ENCODE measurements around the gene NUDT4. TPM values are rescaled to one million over a fixed set of nuclear protein-coding genes. Genes with fewer than 3 reads are reported as not detected.
"Not testable (repeated sequence)": the region's sequence is repeated elsewhere in the genome, so short reads cannot be mapped to it uniquely, and the experiment has no call there.

NUDT4 gene
- total and polyA plus RNA-seq, 4 donors: 112 to 179 (median 124) TPM

GRCh38 chr12:93422050-93422449, 44.3 kb downstream of the NUDT4 start:
- no peak overlapping the region for H3K4me3 ChIP-seq (ENCODE audit: low read depth, low read length)
- no peaks in the 10 kb centered on the region for H3K36me3 ChIP-seq (ENCODE audit: control insufficient read depth, insufficient read depth, low read length)
- H3K27me3 ChIP-seq (ENCODE audit: control insufficient read depth, insufficient read depth, low read length): no peaks in the 10 kb centered on the region
- no peak for DNase-seq (ENCODE audit: low read depth in 4 of 6, low spot score in 6 of 6)
- H3K9me3 ChIP-seq (ENCODE audit: control insufficient read depth, insufficient read depth, low read length): no peaks in the 10 kb centered on the region
- WGBS (ENCODE audit: insufficient coverage): no CpG with 5 or more reads among the region's 2 CpGs
- H3K27ac ChIP-seq (ENCODE audit: low read depth, low read length): no peak overlapping the region
- no peaks in the 10 kb centered on the region for H3K4me1 ChIP-seq (ENCODE audit: control insufficient read depth, insufficient read depth, low read length)

DNA sequence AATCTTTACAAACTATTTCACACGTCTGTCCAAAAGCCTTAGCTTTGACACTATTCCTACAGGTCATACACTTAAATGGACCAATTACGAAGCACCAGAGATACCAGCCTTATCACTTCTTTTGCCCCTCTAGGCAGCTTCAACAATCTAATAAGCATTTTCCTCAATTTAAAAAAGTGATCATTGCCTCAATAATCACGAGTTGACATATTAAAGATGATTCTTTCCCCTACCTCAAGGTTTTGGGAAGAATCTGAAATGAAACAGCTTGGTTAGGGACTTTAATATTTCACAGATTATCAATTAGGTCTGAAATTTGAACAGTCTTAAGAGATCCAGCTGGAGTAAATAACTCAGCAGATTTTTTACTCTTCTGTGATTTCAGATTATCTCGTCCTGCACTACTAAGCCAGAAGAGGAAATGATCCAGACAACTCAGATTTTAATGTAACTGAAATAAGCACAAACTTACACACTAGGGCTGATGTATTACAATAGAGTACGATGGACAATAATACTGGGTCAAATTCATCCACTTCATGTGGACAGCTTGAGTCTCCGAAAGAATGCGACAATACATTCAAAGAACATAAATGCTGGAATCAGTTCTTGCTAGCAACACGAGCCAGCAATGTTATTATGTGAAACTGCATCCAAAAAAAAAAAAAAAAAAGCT, 48.1 kb downstream of the NUDT4 start:
- no peaks in the 10 kb centered on the region for H3K9me3 ChIP-seq (ENCODE audit: control insufficient read depth, insufficient read depth, low read length)
- H3K27me3 ChIP-seq (ENCODE audit: control insufficient read depth, insufficient read depth, low read length): no peaks in the 10 kb centered on the region
- H3K36me3 ChIP-seq (ENCODE audit: control insufficient read depth, insufficient read depth, low read length): no peaks in the 10 kb centered on the region
- H3K27ac ChIP-seq (ENCODE audit: low read depth, low read length): no peak overlapping the region
- no peaks in the 10 kb centered on the region for H3K4me1 ChIP-seq (ENCODE audit: control insufficient read depth, insufficient read depth, low read length)
- peak in 1 of 6 donors; percentile 21 for DNase-seq (ENCODE audit: low read depth in 4 of 6, low spot score in 6 of 6)
- no peak overlapping the region for H3K4me3 ChIP-seq (ENCODE audit: low read depth, low read length)
- WGBS (ENCODE audit: insufficient coverage): 79% methylated on average over 2 of the region's 8 CpGs

DNA sequence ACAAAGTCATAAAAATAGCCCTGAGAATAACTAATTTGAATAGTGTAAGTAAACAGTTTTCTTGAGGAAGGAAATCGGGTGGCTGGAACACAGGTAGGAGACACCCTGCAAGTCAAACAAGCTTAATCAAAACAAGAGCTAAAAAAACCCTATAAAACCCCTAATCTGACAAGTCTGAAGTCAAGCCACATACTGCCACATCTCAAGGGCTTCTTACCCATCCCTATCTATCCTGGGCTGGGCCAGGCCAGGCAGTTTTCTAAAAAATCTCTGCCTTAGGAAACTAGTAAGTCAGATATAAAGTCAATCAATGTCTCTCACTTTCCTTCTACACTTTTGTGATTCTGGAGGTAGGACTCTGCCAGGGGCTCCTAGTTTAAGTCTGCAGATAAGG, 48.7 kb downstream of the NUDT4 start:
- Histone ChIP-seq H3K4me1 (ENCODE audit: control insufficient read depth, insufficient read depth, low read length) (no peaks in the 10 kb centered on the region), H3K27ac (ENCODE audit: low read depth, low read length) (no peak overlapping the region)

GRCh38 chr12:93427779-93428564, 50.2 kb downstream of the NUDT4 start:
- Histone ChIP-seq H3K36me3 (ENCODE audit: control insufficient read depth, insufficient read depth, low read length) (no peaks in the 10 kb centered on the region), H3K27me3 (ENCODE audit: control insufficient read depth, insufficient read depth, low read length) (no peaks in the 10 kb centered on the region), H3K9me3 (ENCODE audit: control insufficient read depth, insufficient read depth, low read length) (no peaks in the 10 kb centered on the region), H3K27ac (ENCODE audit: low read depth, low read length) (no peak overlapping the region), H3K4me3 (ENCODE audit: low read depth, low read length) (no peak overlapping the region), H3K4me1 (ENCODE audit: control insufficient read depth, insufficient read depth, low read length) (no peaks in the 10 kb centered on the region)
- no peak for DNase-seq (ENCODE audit: low read depth in 4 of 6, low spot score in 6 of 6)
- 90% methylated on average over 3 of the region's 5 CpGs for WGBS (ENCODE audit: insufficient coverage)

More for the DNA sequence above, 48.7 kb downstream of the NUDT4 start:
- H3K27me3 ChIP-seq (ENCODE audit: control insufficient read depth, insufficient read depth, low read length): no peaks in the 10 kb centered on the region
- no peak for DNase-seq (ENCODE audit: low read depth in 4 of 6, low spot score in 6 of 6)
- H3K36me3 ChIP-seq (ENCODE audit: control insufficient read depth, insufficient read depth, low read length): no peaks in the 10 kb centered on the region
- no peaks in the 10 kb centered on the region for H3K9me3 ChIP-seq (ENCODE audit: control insufficient read depth, insufficient read depth, low read length)
- WGBS (ENCODE audit: insufficient coverage): no CpG with 5 or more reads among the region's 1 CpG
- no peak overlapping the region for H3K4me3 ChIP-seq (ENCODE audit: low read depth, low read length)

DNA sequence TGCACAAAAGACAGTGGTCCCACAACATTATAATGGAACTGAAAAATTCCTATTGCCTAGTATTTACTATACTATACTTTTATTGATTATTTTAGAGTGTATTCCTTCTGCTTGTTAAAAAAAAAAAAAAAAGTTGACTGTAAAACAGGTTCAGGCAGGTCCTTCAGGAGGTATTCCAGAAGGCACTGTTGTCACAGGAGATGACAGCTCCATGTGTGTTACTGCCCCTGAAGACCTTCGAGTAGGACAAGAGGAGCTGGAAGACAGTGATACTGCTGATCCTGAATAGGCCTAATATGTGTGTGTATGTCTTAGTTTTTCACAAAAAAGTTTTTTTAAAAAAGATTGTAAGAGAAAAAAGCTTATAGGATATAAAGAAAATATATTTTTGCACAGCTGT, 51.7 kb downstream of the NUDT4 start:
- WGBS (ENCODE audit: insufficient coverage): 67% methylated on average over 1 of the region's 1 CpG
- Histone ChIP-seq H3K9me3 (ENCODE audit: control insufficient read depth, insufficient read depth, low read length) (no peaks in the 10 kb centered on the region), H3K36me3 (ENCODE audit: control insufficient read depth, insufficient read depth, low read length) (no peaks in the 10 kb centered on the region), H3K4me1 (ENCODE audit: control insufficient read depth, insufficient read depth, low read length) (no peaks in the 10 kb centered on the region), H3K27ac (ENCODE audit: low read depth, low read length) (no peak overlapping the region), H3K4me3 (ENCODE audit: low read depth, low read length) (no peak overlapping the region), H3K27me3 (ENCODE audit: control insufficient read depth, insufficient read depth, low read length) (no peaks in the 10 kb centered on the region)
- no peak for DNase-seq (ENCODE audit: low read depth in 4 of 6, low spot score in 6 of 6)

GRCh38 chr12:93429852-93430251, 52.1 kb downstream of the NUDT4 start:
- H3K9me3 ChIP-seq (ENCODE audit: control insufficient read depth, insufficient read depth, low read length): no peaks in the 10 kb centered on the region
- no CpG with 5 or more reads among the region's 1 CpG for WGBS (ENCODE audit: insufficient coverage)

DNA sequence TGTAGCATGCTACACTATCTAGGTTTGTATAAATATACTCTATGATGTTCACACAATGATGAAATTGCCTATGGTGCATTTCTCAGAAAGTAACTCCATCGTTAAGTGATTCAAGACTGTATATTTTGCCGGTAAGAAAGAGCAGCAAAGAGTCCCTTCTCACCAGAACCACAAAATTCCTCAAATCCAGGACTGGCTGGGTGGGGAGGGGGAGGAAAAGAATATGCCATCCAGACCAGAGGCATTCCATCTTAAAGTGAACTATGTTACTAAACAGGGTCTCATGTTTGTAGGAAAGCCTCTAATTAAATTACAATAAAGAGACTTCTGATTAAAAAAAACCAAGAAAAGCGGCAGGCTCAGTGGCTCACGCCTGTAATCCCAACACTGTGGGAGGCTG, 52.6 kb downstream of the NUDT4 start:
- DNase-seq (ENCODE audit: low read depth in 4 of 6, low spot score in 6 of 6): no peak
- Histone ChIP-seq H3K9me3 (ENCODE audit: control insufficient read depth, insufficient read depth, low read length) (no peaks in the 10 kb centered on the region), H3K36me3 (ENCODE audit: control insufficient read depth, insufficient read depth, low read length) (no peaks in the 10 kb centered on the region), H3K27ac (ENCODE audit: low read depth, low read length) (no peak overlapping the region), H3K4me3 (ENCODE audit: low read depth, low read length) (no peak overlapping the region), H3K27me3 (ENCODE audit: control insufficient read depth, insufficient read depth, low read length) (no peaks in the 10 kb centered on the region), H3K4me1 (ENCODE audit: control insufficient read depth, insufficient read depth, low read length) (no peaks in the 10 kb centered on the region)
- no CpG with 5 or more reads among the region's 4 CpGs for WGBS (ENCODE audit: insufficient coverage)

More at GRCh38 chr12:93429852-93430251, 52.1 kb downstream of the NUDT4 start:
- Histone ChIP-seq H3K27me3 (ENCODE audit: control insufficient read depth, insufficient read depth, low read length) (no peaks in the 10 kb centered on the region), H3K27ac (ENCODE audit: low read depth, low read length) (no peak overlapping the region), H3K4me1 (ENCODE audit: control insufficient read depth, insufficient read depth, low read length) (no peaks in the 10 kb centered on the region), H3K36me3 (ENCODE audit: control insufficient read depth, insufficient read depth, low read length) (no peaks in the 10 kb centered on the region), H3K4me3 (ENCODE audit: low read depth, low read length) (no peak overlapping the region)
- no peak for DNase-seq (ENCODE audit: low read depth in 4 of 6, low spot score in 6 of 6)

DNA sequence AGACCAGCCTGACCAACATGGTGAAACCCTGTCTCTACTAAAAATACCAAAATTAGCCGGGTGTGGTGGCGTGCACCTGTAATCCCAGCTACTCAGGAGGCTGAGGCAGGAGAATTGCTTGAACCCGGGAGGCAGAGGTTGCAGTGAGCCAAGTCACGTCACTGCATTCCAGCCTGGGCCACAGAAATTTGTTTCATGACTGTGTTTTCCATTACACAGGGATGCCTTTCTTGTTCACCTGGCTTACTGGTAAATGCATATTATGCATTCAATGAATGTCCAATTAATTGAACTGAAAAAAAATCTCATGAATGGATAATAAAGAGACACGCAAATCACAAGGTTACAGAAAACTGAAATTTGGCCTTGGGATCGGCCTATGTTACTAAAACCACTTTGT, 54.3 kb downstream of the NUDT4 start:
- H3K27ac ChIP-seq (ENCODE audit: low read depth, low read length); H3K4me3 ChIP-seq (ENCODE audit: low read depth, low read length); H3K27me3 ChIP-seq (ENCODE audit: control insufficient read depth, insufficient read depth, low read length); DNase-seq (ENCODE audit: low read depth in 4 of 6, low spot score in 6 of 6); H3K4me1 ChIP-seq (ENCODE audit: control insufficient read depth, insufficient read depth, low read length); H3K36me3 ChIP-seq (ENCODE audit: control insufficient read depth, insufficient read depth, low read length); H3K9me3 ChIP-seq (ENCODE audit: control insufficient read depth, insufficient read depth, low read length): not testable (repeated sequence)
- WGBS (ENCODE audit: insufficient coverage): 90% methylated on average over 4 of the region's 6 CpGs

DNA sequence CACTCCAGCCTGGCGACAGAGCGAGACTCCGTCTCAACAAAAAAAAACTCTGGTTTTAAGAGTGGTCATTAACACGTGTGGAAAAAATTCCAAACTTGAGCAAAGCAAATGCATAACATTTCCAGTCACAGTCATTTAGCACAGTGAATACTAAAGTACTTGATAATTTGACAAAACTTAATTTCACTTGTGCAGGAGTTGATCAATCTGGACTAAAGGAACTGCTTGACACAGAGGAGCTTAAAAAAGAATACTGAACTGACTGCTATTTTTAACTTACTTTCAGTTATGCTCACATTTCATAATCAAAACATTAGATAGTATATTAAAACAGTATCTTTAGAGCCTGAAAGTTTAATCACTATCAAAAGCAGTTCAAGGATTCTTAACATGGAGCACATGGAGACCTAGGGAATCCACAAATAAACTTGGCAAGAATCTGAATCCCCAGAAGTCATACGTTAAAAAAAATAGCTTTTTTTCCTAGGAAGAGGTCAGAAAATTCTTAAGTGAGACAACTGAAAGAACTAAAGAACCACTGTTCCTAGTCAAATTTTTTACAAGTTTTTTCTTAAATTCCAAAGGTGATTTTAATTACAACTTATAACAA, 56.6 kb downstream of the NUDT4 start:
- Histone ChIP-seq H3K36me3 (ENCODE audit: control insufficient read depth, insufficient read depth, low read length) (no peaks in the 10 kb centered on the region), H3K27ac (ENCODE audit: low read depth, low read length) (no peak overlapping the region), H3K4me1 (ENCODE audit: control insufficient read depth, insufficient read depth, low read length) (peaks cover 4% of the 10 kb centered on the region), H3K27me3 (ENCODE audit: control insufficient read depth, insufficient read depth, low read length) (no peaks in the 10 kb centered on the region), H3K9me3 (ENCODE audit: control insufficient read depth, insufficient read depth, low read length) (no peaks in the 10 kb centered on the region), H3K4me3 (ENCODE audit: low read depth, low read length) (no peak overlapping the region)
- no CpG with 5 or more reads among the region's 5 CpGs for WGBS (ENCODE audit: insufficient coverage)
- no peak for DNase-seq (ENCODE audit: low read depth in 4 of 6, low spot score in 6 of 6)

Data from spinal cord (tissue), 10 donors.